ENCODE measurements around the gene AIP. TPM values are rescaled to one million over a fixed set of nuclear protein-coding genes. Genes with fewer than 3 reads are reported as not detected.

Gene AIP
- total and polyA plus RNA-seq, 2 donors (not counting 1 experiment from before 2014, with no cell fraction given), result 127 to 205 TPM

GRCh38 chr11:67458266-67458665 lies 24.6 kb upstream of the AIP start:
- peak overlapping the region; percentile 75 for H3K27ac Mint-ChIP-seq
- no peak overlapping the region for H3K4me3 Mint-ChIP-seq
- Histone ChIP-seq H3K4me2 (replicated peaks; ENCODE audit: low read depth, low read length, poor library complexity, severe bottlenecking) (peak overlapping the region; percentile 67), H3K9me3 (ENCODE audit: control extremely low read depth in 1 of 3, control insufficient read depth in 2 of 3, insufficient read depth in 1 of 3, low read length in 2 of 3) (peaks cover 0 to 3% (median 0%) of the 10 kb centered on the region in 3 donors), H3K4me3 (ENCODE audit: control extremely low read depth in 1 of 5, extremely low read depth in 1 of 5, insufficient read depth in 1 of 5, low read depth in 2 of 5, low read length in 4 of 5) (no peak overlapping the region), H4K20me1 (ENCODE audit: control insufficient read depth, insufficient read depth, low read length, poor library complexity, severe bottlenecking) (no peaks in the 10 kb centered on the region), H3K27ac (ENCODE audit: low read length in 2 of 2) (peak overlapping the region; percentile 85 to 88), H3K79me2 (ENCODE audit: control insufficient read depth, insufficient read depth, low read length) (peaks cover 53% of the 10 kb centered on the region), H3K27me3 (replicated peaks in 1 of 4; ENCODE audit: control extremely low read depth in 1 of 4, control insufficient read depth in 3 of 4, insufficient read depth in 4 of 4, low read length in 3 of 4) (no peaks in the 10 kb centered on the region), H3K36me3 (replicated peaks in 1 of 2; ENCODE audit: control extremely low read depth in 1 of 2, control insufficient read depth in 1 of 2, extremely low read depth in 1 of 2, insufficient read depth in 2 of 2, low read length in 1 of 2) (no peaks in the 10 kb centered on the region), H3K9ac (ENCODE audit: low read length) (no peak overlapping the region), H2AFZ (ENCODE audit: insufficient read depth, low read depth, low read length, poor library complexity, severe bottlenecking) (no peak overlapping the region), H3K4me1 (ENCODE audit: control insufficient read depth in 2 of 2, insufficient read depth in 2 of 2, low read length in 2 of 2) (peaks cover 54 to 93% of the 10 kb centered on the region in 2 donors)
- POLR2A ChIA-PET, result interaction anchor here (1.3 to 6.0 kb wide), 8 partner anchors 10 to 51 kb away, joined by 4 to 110 read pairs (median 13); partner anchors contain the start of genes CORO1B, PTPRCAP and TMEM134
- DNase-seq, result no peak
- CTCF ChIA-PET, result interaction anchor here (1.0 to 5.2 kb wide), 6 partner anchors 11 to 57 kb away, joined by 3 to 43 read pairs (median 20); partner anchors contain the start of genes PPP1CA, PTPRCAP and TMEM134
- WGBS (ENCODE audit: insufficient coverage), result 98% methylated on average over 19 of the region's 19 CpGs
- intact Hi-C loops (cut with micrococcal nuclease), result no loop called here
- H3K27me3 Mint-ChIP-seq, result no peaks in the 10 kb centered on the region
- peaks cover 46% of the 10 kb centered on the region for H3K4me1 Mint-ChIP-seq
- no peak for ATAC-seq (ENCODE audit: low read depth)
- TF ChIP-seq, protein P1, sequence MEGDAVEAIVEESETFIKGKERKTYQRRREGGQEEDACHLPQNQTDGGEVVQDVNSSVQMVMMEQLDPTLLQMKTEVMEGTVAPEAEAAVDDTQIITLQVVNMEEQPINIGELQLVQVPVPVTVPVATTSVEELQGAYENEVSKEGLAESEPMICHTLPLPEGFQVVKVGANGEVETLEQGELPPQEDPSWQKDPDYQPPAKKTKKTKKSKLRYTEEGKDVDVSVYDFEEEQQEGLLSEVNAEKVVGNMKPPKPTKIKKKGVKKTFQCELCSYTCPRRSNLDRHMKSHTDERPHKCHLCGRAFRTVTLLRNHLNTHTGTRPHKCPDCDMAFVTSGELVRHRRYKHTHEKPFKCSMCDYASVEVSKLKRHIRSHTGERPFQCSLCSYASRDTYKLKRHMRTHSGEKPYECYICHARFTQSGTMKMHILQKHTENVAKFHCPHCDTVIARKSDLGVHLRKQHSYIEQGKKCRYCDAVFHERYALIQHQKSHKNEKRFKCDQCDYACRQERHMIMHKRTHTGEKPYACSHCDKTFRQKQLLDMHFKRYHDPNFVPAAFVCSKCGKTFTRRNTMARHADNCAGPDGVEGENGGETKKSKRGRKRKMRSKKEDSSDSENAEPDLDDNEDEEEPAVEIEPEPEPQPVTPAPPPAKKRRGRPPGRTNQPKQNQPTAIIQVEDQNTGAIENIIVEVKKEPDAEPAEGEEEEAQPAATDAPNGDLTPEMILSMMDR (IDR thresholded peaks at IDR 0.05), result no peak
- no peak for TF ChIP-seq EZH2 (IDR thresholded peaks at IDR 0.05; ENCODE audit: borderline replicate concordance, insufficient read depth, low read depth, low read length, poor library complexity, severe bottlenecking)
- H3K9me3 Mint-ChIP-seq (ENCODE audit: insufficient read depth), result no peaks in the 10 kb centered on the region

DNA sequence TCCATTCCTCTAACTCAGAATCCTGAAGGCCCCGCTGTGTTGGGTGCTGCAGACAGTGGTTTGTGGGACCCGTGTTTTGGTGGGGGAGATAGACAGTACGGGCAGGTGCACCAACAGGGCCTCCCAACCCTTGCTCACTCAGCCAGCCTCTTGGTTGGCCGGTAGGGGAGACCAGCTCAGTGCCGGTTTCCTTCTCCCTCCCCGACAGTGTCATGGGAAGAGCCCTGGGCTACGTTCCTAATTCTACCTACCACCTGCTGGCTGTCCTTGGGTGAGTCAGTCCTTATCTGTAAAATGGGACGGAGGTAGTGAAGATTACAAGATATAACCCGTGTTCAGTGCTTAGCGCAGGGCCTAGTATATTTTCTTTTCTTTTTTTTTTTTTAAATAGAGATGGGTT lies 19.6 kb upstream of the AIP start:
- no peak overlapping the region for H2AFZ ChIP-seq (ENCODE audit: insufficient read depth, low read depth, low read length, poor library complexity, severe bottlenecking)
- H3K36me3 ChIP-seq (replicated peaks in 1 of 2; ENCODE audit: control extremely low read depth in 1 of 2, control insufficient read depth in 1 of 2, extremely low read depth in 1 of 2, insufficient read depth in 2 of 2, low read length in 1 of 2), result peaks cover 2 to 9% of the 10 kb centered on the region in 2 experiments
- Mint-ChIP-seq H3K4me3 (peak overlapping the region; percentile 26), H3K9me3 (ENCODE audit: insufficient read depth) (no peaks in the 10 kb centered on the region), H3K27ac (peak overlapping the region; percentile 97), H3K27me3 (no peaks in the 10 kb centered on the region), H3K4me1 (peaks cover 71% of the 10 kb centered on the region)
- WGBS (ENCODE audit: insufficient coverage), result 100% methylated on average over 1 of the region's 10 CpGs
- ATAC-seq (ENCODE audit: low read depth) (no peak), DNase-seq (peak; percentile 20)
- H3K4me2 ChIP-seq (replicated peaks; ENCODE audit: low read depth, low read length, poor library complexity, severe bottlenecking), result no peak overlapping the region
- intact Hi-C loops (cut with micrococcal nuclease), result no loop called here
- no peak overlapping the region for H3K4me3 ChIP-seq (ENCODE audit: control extremely low read depth in 1 of 5, extremely low read depth in 1 of 5, insufficient read depth in 1 of 5, low read depth in 2 of 5, low read length in 4 of 5)
- ChIA-PET POLR2A (interaction anchor here (0.7 to 10.4 kb wide), 5 partner anchors 14 to 43 kb away, joined by 3 to 215 read pairs (median 4); partner anchors contain the start of genes PTPRCAP and RPS6KB2), CTCF (interaction anchor here (1.0 kb wide), 1 partner anchor 26 kb away, joined by 3 read pairs; the partner anchor contains the start of gene PTPRCAP)
- peaks cover 4% of the 10 kb centered on the region for H4K20me1 ChIP-seq (ENCODE audit: control insufficient read depth, insufficient read depth, low read length, poor library complexity, severe bottlenecking)
- H3K27me3 ChIP-seq (replicated peaks in 1 of 4; ENCODE audit: control extremely low read depth in 1 of 4, control insufficient read depth in 3 of 4, insufficient read depth in 4 of 4, low read length in 3 of 4), result no peaks in the 10 kb centered on the region
- H3K9ac ChIP-seq (ENCODE audit: low read length), result no peak overlapping the region
- TF ChIP-seq, protein P1 (IDR thresholded peaks at IDR 0.05), result no peak
- no peak for TF ChIP-seq EZH2 (IDR thresholded peaks at IDR 0.05; ENCODE audit: borderline replicate concordance, insufficient read depth, low read depth, low read length, poor library complexity, severe bottlenecking)
- H3K27ac ChIP-seq (ENCODE audit: low read length in 2 of 2), result peak overlapping the region in 1 of 2 donors; percentile 94
- H3K4me1 ChIP-seq (ENCODE audit: control insufficient read depth in 2 of 2, insufficient read depth in 2 of 2, low read length in 2 of 2), result peaks cover 62 to 94% of the 10 kb centered on the region in 2 donors
- H3K79me2 ChIP-seq (ENCODE audit: control insufficient read depth, insufficient read depth, low read length), result peaks cover 49% of the 10 kb centered on the region
- peaks cover 0 to 12% (median 0%) of the 10 kb centered on the region in 3 donors for H3K9me3 ChIP-seq (ENCODE audit: control extremely low read depth in 1 of 3, control insufficient read depth in 2 of 3, insufficient read depth in 1 of 3, low read length in 2 of 3)
